NB4 (cell line): ENCODE results near the gene STARD3.

ENCODE experiments used
- DNase-seq: peaks from one replicate; pipeline ENCODE4 v3.0.0; 2010; ENCODE audit warnings: low read depth
- H3K4me3 ChIP-seq: one replicate; pipeline ENCODE4 v1.5.1; 2011; ENCODE audit warnings: mild to moderate bottlenecking, low read depth, low read length, moderate library complexity
- MYC ChIP-seq: IDR thresholded peaks from 2 replicates; pipeline ENCODE4 v1.6.1; 2011; ENCODE audit warnings: low read depth, low read length
- POLR2A ChIP-seq: IDR thresholded peaks from 2 replicates; pipeline ENCODE4 v1.6.1; 2011; ENCODE audit warnings: mild to moderate bottlenecking; ENCODE audit not compliant: insufficient read length; ENCODE audit errors: extremely low read depth
- TF ChIP-seq, protein P1 (sequence below): IDR thresholded peaks from one replicate; pipeline ENCODE4 v1.5.1; 2012; ENCODE audit warnings: low read depth, low read length
- TF ChIP-seq, protein P2 (sequence below): IDR thresholded peaks from 2 replicates; pipeline ENCODE4 v1.6.1; 2011; ENCODE audit warnings: low read depth, low read length

STARD3 gene

DNA sequence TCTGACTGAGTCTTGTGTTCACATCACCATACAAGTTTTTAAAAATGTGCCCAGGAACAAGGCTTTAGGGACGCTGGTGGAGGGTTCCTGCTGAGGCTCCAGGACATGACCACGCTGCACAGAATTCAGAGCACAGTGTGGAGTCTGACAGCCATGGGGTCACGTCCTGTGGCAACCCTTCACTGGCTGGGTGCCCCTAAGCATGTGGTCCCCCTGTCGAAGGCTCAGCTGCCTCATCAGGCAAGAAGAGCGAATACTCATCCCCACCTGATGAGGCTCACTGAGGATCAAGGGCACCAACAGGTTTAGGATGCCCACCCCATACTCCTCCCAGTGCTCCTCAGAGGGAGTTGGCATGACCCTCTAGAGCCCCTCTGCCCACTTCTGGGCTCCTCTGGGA lies 37.2 kb downstream of the STARD3 start:
- DNase-seq = peak; percentile 62
- TF ChIP-seq, protein P1, sequence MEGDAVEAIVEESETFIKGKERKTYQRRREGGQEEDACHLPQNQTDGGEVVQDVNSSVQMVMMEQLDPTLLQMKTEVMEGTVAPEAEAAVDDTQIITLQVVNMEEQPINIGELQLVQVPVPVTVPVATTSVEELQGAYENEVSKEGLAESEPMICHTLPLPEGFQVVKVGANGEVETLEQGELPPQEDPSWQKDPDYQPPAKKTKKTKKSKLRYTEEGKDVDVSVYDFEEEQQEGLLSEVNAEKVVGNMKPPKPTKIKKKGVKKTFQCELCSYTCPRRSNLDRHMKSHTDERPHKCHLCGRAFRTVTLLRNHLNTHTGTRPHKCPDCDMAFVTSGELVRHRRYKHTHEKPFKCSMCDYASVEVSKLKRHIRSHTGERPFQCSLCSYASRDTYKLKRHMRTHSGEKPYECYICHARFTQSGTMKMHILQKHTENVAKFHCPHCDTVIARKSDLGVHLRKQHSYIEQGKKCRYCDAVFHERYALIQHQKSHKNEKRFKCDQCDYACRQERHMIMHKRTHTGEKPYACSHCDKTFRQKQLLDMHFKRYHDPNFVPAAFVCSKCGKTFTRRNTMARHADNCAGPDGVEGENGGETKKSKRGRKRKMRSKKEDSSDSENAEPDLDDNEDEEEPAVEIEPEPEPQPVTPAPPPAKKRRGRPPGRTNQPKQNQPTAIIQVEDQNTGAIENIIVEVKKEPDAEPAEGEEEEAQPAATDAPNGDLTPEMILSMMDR = no peak
- TF ChIP-seq, protein P2, sequence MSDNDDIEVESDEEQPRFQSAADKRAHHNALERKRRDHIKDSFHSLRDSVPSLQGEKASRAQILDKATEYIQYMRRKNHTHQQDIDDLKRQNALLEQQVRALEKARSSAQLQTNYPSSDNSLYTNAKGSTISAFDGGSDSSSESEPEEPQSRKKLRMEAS = peak; percentile 26; the same call in 1 of the 2 replicates

DNA sequence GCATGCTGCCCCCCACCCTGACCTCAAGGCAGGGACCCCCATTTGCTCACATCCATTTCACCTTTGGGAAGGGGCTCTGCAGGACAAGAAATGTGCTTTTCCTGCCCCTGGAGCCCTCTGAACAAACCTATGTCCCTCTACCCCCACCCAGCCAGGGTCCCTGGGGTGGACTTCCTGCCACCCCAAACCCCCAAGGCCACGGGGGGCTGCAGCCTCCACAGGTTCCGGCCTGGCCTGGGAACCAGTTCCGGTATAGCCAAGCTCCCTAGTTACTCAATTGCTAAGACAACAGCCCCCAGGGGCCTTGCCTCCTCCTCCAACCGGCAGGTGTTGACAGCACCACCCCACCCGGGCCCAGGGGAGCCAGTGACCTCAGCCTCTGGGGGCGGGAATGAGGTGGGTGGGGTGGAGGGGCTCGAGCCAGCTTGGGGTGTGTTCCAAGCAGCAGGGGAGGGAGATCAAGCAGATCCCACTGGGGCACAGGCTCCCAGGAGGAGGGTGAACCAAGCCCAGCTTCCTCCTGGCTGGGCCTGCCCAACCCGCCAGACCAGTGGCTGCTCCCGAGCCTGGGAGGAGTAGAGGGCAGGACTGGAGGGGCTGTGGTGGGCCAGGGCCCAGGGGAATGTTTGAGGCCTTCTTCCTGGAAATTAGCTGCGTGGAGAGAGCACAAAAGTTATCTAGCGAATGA lies 37.9 kb downstream of the STARD3 start:
- no peak; the same call in 1 of the 2 replicates for TF ChIP-seq MYC
- TF ChIP-seq, protein P1 = no peak
- TF ChIP-seq, protein P2 = peak; percentile 53
- H3K4me3 ChIP-seq = peak overlapping the region; percentile 28
- DNase-seq = peak; percentile 98

More for the DNA sequence above, 37.2 kb downstream of the STARD3 start:
- H3K4me3 ChIP-seq = no peak overlapping the region

DNA sequence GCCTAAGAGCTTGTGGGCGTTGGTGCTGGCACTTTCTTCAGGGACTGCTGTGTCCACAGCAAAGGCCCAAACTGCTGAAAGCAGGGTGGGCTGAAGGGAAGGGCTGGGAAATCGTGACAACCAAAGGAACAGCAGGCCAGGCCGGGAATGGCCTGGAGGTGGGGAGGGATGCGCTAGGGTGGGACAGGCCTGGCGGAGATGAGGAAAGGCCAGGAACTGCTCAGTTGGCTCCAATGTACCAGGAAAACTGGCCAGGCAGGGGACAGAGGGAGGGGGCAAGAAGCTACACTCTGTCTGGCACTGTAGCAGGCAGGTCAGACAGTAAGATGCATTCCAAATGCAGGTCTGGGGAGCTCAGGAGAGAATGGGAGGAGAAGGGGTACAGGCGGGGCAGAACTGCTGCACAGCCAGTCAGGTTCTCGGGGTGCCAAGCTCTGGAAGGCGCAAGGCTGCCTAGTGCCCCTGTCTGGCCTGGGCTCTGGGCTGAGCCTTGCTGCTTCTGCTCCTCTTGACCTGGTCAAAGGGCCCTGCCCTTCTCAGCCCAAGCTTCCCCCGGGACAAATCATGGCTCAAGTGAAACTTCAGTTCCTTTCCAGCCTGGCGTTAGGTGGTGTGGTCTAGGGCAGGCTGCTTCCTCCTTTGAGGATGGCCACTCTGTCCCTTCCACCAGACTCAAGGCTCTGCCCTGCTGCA lies 38.6 kb downstream of the STARD3 start:
- DNase-seq = no peak
- peak overlapping the region; percentile 28 for H3K4me3 ChIP-seq
- TF ChIP-seq, protein P1 = no peak
- TF ChIP-seq POLR2A = no peak
- TF ChIP-seq MYC = no peak
- TF ChIP-seq, protein P2 = no peak

DNA sequence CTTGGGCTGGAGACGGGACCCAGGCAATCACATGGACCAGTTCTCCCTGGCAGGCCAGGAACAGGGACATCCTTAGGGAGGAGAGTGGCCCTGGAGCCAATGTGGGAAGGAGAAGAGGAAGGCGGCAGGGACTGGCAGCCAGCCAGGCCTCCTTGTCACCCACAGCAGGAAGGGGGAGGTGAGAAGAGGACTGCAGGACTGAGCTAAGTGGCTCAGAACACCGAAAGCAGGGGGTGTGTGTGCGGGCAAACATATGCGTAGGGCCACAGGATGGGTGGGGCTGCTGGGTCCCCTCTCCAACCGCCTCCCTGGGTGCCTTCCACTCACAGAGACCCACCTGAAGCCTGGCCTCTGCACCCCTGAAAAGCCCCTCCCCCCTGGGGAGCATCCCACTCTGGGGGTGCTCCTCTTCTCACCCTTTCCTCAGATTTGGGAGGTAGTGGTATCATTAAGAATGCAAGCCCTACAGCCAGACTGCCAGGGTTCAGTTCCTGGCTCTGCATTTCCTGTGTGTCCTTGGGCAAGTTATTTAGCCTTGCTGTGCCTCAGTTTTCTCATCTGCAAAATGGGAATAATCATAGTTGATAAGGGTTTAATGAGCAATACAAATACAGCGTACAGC lies 39.4 kb downstream of the STARD3 start:
- peak; percentile 56 for TF ChIP-seq MYC
- TF ChIP-seq, protein P2 = peak; percentile 79
- TF ChIP-seq, protein P1 = no peak
- peak; percentile 87 for DNase-seq
- no peak overlapping the region for H3K4me3 ChIP-seq

DNA sequence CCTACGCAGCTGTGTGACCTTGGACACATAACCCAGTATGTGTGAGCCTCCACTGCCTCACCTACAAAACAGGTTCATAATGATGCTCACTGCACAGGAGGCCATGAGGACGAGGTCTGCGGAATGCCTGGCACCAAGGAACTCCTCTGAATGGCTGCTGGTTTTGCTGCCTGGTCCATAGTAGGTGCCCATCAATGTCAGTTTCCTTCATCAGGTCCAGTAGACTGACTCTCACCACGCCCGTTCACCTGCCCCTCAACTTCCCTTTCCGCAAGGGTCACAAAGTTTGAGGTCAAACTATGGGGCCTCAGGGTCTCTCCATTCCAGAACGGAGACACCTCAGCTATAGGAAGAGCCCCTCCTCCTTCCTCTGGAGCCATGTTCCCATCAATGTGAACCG lies 40.1 kb downstream of the STARD3 start:
- no peak for DNase-seq
- no peak overlapping the region for H3K4me3 ChIP-seq
- TF ChIP-seq POLR2A (no peak), MYC (no peak)
- TF ChIP-seq, protein P1 = no peak
- TF ChIP-seq, protein P2 = no peak
